GM19035 (cell line): ENCODE measurements around the gene EVC.
"Not testable (repeated sequence)": the region's sequence is repeated elsewhere in the genome, so short reads cannot be mapped to it uniquely, and the experiment has no call there.

Experiments
- ATAC-seq: cut with Tn5 transposase; IDR thresholded peaks from one replicate; pipeline ENCODE4 v1.9.1; 2021; ENCODE audit not compliant: unreplicated experiment

The EVC gene

DNA sequence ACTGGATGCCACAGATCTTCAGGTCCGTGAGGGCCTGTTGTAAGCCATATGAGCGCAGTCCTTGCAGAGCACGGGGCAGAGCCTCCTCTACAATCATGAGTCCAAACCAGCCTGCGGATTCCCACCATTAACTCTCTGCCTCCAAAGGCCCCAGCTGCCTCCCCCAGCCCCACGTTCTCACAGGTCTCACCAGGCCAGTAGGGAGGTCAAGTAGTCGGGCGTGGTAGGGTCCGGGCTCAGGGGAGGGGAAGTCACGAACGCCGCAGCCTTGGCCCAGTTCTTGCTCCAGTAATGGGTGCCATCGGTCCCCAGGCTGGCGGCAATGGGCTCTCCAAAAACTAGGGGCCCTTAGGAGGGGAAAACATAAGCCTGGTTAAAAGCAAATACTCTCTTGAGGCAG lies 128.3 kb downstream of the EVC start:
- ATAC-seq, result no peak

DNA sequence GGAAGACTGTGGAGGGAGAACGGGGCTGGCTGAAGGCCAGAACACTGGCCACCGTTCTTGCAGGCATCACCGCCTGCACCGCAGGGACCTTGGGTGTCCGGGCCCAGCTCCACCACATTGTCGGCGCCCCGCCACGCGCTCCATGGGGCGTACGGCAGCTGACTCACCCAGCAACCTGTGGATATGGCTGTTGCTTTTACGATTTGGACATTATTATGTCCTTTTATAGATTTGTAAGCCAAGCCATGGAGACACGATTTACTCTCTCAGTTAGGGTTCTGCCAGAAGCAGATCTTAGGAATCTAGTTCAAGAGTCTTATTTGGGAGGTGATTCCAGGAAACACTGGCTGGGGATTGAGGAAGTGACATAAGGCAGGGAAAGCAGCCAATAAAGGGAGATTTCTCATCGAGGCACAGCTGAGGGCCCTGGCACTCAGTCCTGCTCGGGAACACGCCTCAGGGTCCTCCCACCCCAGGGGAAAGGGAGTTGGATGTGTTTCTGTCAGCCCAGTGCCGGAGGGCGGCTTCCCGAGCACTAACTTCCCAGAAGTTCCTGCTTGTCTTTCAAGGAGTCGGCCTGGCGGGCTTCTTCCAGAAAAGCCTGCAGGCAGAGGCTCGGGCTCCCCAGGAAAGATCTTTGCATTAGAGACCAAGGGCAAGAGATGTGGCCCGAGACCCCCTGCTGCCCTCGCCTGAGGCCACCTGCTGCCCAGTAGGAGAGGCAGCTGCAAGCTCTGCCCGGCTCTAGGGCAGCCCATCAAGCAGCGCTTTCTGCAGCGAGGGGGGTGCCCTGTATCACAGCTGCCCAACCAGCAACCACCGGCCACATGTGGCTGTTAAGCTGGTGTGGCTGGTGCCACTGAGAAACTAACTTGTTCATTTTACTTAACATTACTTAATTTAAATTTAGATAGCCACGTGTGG lies 129.0 kb downstream of the EVC start:
- no peak for ATAC-seq

DNA sequence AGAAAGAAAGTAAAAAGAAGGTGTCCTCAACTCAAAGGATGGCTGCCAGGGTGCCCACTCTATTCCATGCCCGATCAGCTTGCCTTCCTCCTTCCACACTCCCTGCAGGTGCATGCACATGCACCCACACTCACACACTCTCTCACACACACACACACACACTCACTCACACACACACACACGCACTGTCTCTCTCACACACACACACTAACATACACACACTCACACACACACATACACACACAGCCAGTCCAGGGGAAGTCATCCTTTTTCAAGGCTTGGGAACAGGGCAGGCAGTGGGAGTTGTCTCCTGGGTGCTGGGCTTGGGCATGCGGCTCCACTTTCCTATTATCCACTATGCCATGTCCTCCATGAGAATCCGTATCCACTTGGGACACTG lies 131.5 kb downstream of the EVC start:
- ATAC-seq, result no peak

DNA sequence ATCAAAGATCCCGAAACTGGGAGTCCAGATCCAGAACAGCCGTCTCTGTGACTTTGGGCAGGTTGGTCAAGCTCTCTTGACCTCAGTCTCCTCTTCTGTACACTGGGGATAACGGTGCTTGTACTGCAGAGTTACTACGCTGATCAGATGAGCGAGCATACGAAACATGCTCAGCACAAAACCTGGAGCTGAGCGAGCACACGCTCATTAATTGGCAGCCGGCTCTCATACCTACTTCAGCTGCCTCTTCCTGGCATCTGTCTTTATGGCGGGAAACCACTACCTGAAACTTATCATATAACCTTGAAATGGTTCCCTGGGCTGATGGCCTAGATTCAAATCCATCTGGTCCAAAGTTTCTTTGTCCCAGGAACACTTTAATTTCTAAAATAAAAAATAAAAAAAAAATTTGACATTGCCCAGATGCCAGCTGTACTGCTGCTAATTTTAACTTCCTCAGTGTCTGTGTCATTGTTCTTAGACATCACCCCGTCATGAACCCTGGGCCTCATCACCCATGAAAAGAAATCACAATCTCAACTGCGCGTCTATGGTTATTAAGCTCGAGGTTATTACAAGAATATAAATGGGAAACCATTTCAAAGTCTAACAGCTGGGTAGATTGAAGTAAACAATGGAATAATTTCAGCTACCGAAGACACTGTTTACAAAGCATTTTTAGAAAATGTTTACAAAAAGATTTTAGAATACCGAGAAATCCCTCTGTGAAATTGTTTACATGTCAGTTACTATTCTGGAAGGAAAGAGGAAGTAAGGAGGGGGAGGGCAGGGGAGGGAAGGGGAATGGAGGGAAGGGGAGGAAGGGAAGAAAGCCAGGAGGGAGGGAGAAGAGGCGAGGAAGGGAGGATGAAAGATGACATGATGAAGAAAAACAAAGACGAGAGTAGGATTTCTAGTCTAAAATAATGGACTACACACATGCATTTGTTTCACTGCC lies 132.9 kb downstream of the EVC start:
- no peak for ATAC-seq

DNA sequence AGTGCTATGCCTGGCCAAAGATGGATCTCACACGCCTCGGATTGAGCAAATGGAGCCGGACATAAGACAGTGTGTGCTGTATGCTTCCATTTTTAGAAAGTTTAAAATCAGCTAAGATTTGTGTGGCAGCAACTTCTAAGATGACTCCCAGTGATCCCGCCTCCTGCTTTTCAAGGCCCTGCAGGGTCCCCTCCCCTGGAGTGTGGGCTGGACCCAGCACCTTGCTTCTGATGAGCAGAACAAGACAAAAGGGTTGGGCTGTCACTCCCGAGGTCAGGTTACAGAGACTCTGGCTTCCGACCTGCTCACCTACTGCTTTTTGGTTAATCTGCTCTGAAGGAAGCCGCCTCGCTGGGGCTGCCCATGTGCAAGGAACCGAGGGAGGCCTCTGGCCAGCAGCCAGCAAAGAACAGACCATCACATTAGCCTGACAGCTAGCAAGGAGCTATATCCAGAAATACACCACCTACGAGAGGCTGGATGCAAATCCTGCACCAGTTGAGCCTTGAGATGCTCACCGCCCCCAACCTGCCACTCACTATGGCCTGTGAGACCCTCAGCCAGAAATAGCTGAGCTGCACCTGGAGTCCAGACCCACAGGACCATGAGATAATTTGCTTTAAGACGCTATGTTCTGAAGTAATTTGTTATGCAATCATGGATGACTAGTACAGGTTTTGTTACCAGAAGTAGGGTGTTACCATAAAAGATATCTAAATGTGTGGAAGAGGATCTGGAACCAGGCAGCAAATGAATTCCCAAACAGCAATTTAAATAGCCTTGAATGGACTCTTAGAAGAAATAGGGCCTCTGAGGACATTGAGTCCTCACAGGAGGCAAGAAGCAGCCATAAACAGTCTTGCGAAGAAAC lies 134.3 kb downstream of the EVC start:
- no peak for ATAC-seq

DNA sequence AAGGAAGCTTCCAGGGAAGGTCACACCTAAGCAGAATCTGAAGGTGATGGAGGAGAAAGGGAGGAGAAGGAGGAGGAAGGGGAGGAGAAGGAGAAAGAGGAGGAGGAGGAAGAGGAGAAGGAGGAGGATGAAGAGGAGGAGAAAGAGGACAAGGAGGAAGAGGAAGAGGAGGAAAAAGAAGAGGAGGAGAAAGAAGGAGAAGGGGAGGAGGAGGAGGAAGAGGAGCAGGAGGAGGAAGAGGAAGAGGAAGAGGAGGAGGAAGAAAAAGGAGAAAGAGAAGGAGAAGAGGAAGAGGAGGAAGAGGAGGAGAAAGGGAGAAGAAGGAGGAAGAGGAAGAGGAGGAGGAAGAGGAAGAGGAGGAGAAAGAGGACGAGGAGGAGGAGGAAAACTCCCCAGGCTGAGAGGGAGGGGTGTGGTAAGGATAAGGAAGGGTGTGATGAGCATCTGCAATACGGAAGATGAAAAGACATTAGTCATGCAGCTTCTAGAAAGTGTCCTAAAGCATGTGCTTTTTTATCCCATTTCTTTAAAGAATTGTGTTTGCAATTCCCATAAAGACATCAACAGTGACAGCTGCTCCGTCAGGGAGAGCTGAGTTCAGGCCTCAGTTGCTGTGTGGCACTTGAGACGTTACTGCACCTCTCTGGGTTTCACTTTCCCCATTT lies 140.8 kb downstream of the EVC start:
- ATAC-seq, result no peak

DNA sequence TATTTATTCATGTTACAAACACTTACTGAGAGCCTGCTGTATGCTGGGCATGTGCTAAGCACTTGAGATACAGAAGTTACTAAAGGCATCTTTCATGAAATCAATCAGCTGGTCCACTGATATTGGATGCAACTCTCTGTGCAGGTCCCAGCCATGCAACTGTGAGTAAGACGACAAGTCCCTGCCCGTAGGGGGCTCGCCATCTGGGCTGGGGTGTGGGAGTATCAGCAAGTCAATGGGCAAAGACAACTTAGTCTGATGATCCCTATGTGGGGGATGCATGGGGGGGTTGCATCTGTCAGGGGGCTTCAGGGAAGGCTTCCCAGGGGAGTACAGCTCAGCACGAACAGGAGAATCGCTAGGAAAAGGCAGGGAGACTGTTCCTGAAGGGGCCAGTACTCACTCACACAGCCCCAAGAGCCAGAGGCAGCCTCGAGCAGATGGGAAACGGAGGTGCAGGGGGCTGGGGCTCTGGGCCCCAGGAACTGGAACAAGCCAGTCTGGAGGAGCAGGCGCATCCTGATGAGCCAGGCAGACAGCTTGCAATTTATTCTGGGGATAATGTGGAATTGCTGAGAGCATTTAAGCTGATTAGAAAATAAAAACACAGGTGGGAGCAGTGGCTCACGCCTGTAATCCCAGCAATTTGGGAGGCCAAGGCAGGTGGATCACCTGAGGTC lies 141.7 kb downstream of the EVC start:
- ATAC-seq, result no peak

DNA sequence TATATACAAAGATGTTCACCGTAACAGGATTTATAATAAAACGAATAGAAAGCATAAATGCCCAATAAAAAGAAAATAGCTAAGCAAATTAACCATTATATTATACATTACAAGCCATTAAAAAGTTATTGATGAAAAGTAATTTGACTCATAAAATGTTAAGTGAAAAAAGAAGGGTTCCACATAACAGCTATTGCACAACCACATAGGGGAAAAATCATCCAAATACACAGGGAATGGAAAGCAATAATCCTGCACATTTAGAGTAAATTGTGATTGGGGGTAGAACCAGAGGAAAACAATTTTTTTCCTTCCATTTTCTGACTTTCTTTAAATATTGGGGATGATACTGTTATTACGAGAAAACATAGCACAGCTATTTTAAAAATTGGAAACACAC lies 143.9 kb downstream of the EVC start:
- ATAC-seq, result no peak

DNA sequence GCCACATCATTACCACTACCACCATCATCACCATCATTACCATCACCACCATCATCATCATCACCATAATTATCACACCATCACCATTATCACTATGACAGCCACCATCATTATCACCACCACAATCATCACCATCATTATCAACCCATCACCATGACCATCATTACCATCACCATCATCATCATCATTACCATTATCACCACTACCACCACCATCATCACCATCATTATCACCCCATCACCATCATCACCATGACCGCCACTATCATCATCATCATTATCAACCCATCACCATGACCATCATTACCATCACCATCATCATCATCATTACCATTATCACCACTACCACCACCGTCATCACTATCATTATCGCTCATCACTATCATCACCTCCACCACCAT lies 145.4 kb downstream of the EVC start:
- ATAC-seq, result not testable (repeated sequence)

DNA sequence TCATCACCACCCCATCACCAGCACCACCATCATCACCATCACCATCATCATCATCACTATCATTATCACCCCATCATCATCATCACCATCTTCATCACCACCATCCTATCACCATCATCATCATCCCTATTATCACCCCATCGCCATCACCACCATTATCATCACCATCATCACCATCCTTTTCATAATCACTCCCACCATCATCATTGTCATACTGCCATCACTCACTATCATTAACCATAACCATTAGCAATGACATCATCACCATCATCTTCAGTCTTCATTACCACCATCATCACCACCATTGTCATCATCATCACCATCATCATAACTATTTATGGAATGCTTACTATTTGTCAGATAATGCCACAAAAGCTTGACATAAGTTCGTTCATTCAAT lies 146.2 kb downstream of the EVC start:
- no peak for ATAC-seq

DNA sequence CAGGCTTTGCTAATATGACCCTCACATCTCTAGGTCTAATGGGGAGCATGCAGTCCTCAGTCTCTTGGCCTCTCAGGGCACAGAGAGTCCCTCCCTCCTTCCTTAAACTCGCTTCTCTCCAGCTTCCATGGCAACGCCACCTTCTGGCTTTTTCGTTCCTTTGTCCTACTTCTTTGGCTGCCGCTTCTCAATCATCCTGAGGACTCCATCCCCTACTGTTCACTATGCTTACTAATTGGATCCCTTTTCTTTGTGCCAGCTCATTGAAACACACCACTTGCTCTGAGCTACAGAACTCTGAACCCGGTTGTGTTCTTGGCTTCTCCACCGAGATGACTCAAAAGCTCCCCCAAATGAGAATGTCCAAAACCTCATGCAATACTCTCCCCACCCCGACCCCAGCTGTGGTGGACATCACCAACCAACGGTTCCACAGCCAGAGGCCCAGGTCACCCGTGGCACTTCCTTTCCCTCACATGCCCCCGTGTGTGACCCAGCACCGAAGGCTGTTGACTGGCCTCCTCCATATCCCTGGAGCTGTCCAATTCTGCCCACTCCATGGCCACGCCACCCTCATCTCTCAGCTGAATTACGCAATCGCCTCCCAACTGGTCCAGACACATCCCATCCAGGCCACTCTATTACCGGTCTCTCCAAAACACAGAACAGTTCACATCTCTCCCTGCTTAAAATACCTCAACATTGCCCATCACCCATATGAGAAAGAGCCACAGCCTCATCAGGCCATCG lies 147.2 kb downstream of the EVC start:
- ATAC-seq, result no peak

DNA sequence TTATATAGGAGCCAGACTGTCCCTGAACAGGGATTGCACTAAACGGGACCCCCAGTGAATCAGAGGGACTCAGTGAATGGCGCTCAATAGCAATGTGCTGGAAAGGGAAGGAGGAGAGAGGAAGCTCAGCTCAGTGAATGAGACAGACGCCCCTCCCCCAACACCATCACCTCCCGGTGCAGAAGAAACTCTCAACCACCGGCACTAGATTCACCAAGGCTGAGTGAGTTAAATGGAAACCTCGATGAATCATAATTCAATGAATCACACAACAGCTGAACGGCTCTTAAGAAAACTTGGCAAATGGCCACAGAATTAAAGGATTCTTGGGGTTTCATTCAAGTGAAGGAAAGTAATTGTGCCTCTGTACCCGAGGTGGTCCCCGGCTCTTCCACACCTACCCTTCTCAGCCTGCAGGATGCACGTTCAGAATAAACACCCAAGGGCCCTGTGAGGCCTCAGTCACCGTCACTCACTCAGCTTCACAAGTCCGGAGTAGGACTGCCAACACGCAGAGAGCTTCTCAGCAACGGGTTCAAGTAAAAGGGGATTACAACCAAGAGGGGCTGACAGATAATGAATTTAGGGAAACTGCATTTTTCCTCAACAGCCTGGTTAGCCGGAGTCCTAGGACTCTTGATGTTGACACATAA lies 152.6 kb downstream of the EVC start:
- ATAC-seq, result no peak
